HepG2 (cell line): ENCODE data around the gene ENTPD7. TPM values are rescaled to one million over a fixed set of nuclear protein-coding genes. Genes with fewer than 3 reads are reported as not detected.

ENCODE experiments used
- ATAC-seq: fragments of 200-7000 bp; cut with Tn5 transposase; 3 replicates; pipeline ENCODE4 v1.9.1; 2020; ENCODE audit warnings: mild to moderate bottlenecking, moderate library complexity
- BruUV-seq: library from RNA; stranded (reverse); fragments of 400-500 nt; replicated peaks from 2 replicates; lab custom pipeline; 2021; lab: Mats Ljungman, UMichigan
- CTCF ChIA-PET: fragments of 300-600 bp; formaldehyde crosslinking; extraction: SDS; loops from one replicate; lab custom pipeline; 2021; ENCODE audit warnings: low total read pairs, inconsistent platforms, low intra/inter-chr PET ratio; lab: Yijun Ruan, JAX
- POLR2A ChIA-PET: fragments of 350-600 bp; sonication (Branson Sonifier 250); formaldehyde crosslinking; loops from one replicate; lab custom pipeline; 2020; ENCODE audit warnings: antibody characterized with exemption, inconsistent platforms; lab: Yijun Ruan, JAX
- DNase-seq: peaks from one replicate; pipeline ENCODE4 v3.0.0-alpha.2; 2015; ENCODE audit warnings: low spot score
- FAIRE-seq: peaks from 3 replicates; lab custom pipeline; 2011; peaks lifted over from hg19 to GRCh38; lab: Jason Lieb, UNC
- H2AFZ ChIP-seq: one replicate; pipeline ENCODE4 v1.6.1; 2011; ENCODE audit warnings: low read length, inconsistent platforms
- H3K27ac ChIP-seq: fragments of 300-600 bp; 3 replicates; pipeline ENCODE4 v1.8.0; 2011; ENCODE audit warnings: mixed run types, mild to moderate bottlenecking, mixed read lengths, low read length, inconsistent platforms; ENCODE audit not compliant: insufficient read depth; ENCODE audit errors: extremely low read length
- H3K27me3 ChIP-seq, 2 experiments: fragments of 200-600 bp in 1 of 2; 2 replicates in 1 of 2; 3 replicates in 1 of 2; pipeline versions ENCODE4 v1.6.0 to v1.8.0; 2011; ENCODE audit warnings: low read length in 2 of 2, mild to moderate bottlenecking in 2 of 2, moderate library complexity in 2 of 2, inconsistent platforms in 1 of 2; ENCODE audit not compliant: insufficient read depth in 2 of 2, control insufficient read depth in 1 of 2
- H3K36me3 ChIP-seq, 2 experiments: fragments of 200-600 bp in 1 of 2; replicated peaks in 1 of 2; 2 replicates in 1 of 2; 3 replicates in 1 of 2; pipeline versions ENCODE4 v1.5.1 to v1.8.0; 2011; ENCODE audit warnings: low read length in 2 of 2, inconsistent platforms in 1 of 2; ENCODE audit not compliant: insufficient read depth in 2 of 2, control insufficient read depth in 1 of 2
- H3K4me1 ChIP-seq: 2 replicates; pipeline ENCODE4 v1.5.1; 2012; ENCODE audit warnings: low read length, inconsistent platforms; ENCODE audit not compliant: insufficient read depth
- H3K4me2 ChIP-seq: 2 replicates; pipeline ENCODE4 v1.6.0; 2011; ENCODE audit warnings: low read depth, low read length, inconsistent platforms
- H3K4me3 ChIP-seq, 3 experiments: fragments of 200-600 bp in 1 of 3; sonication (generic), shearing (Covaris generic) in 1 of 3; replicated peaks in 1 of 3; 2 replicates each; pipeline ENCODE4 v1.5.1; 2011 to 2016; ENCODE audit warnings: low read length in 3 of 3, inconsistent platforms in 2 of 3, low read depth in 2 of 3, mild to moderate bottlenecking in 2 of 3, control low read depth in 1 of 3, mixed read lengths in 1 of 3; ENCODE audit not compliant: insufficient read depth in 1 of 3
- H3K79me2 ChIP-seq: one replicate; pipeline ENCODE4 v1.6.1; 2011; ENCODE audit warnings: low read length, inconsistent platforms; ENCODE audit not compliant: insufficient read depth
- H3K9ac ChIP-seq: 2 replicates; pipeline ENCODE4 v1.6.0; 2011; ENCODE audit warnings: mild to moderate bottlenecking, low read depth, low read length, inconsistent platforms; ENCODE audit not compliant: insufficient read depth
- H3K9me3 ChIP-seq: 2 replicates; pipeline ENCODE4 v1.5.1; 2012; ENCODE audit warnings: mild to moderate bottlenecking, low read length
- H4K20me1 ChIP-seq: 2 replicates; pipeline ENCODE4 v1.6.0; 2011; ENCODE audit warnings: inconsistent platforms, mild to moderate bottlenecking, low read length, moderate library complexity; ENCODE audit not compliant: insufficient read depth
- ETV6 ChIP-seq: sonication (generic); formaldehyde crosslinking; conservative IDR thresholded peaks from 2 replicates; pipeline ENCODE4 v1.4.0; 2020; ENCODE audit warnings: missing genetic modification reagents
- GPN1 ChIP-seq: sonication (generic); formaldehyde crosslinking; IDR thresholded peaks from 2 replicates; pipeline ENCODE4 v1.5.1; 2020; ENCODE audit warnings: missing genetic modification reagents, borderline replicate concordance
- JUND ChIP-seq: sonication (generic); formaldehyde crosslinking; IDR thresholded peaks from 2 replicates; pipeline ENCODE4 v1.8.0; 2022; ENCODE audit warnings: mild to moderate bottlenecking, missing genetic modification reagents
- NFRKB ChIP-seq: fragments of 450-650 bp; IDR thresholded peaks from 2 replicates; pipeline ENCODE4 v1.6.1; 2017
- NR1H2 ChIP-seq: sonication (generic); formaldehyde crosslinking; IDR thresholded peaks from 2 replicates; pipeline ENCODE4 v1.8.1; 2022; ENCODE audit warnings: low read depth, missing genetic modification reagents, borderline replicate concordance
- PHF8 ChIP-seq: sonication (generic); formaldehyde crosslinking; IDR thresholded peaks from 2 replicates; pipeline ENCODE4 v1.5.0; 2020; ENCODE audit warnings: missing genetic modification reagents
- RELA ChIP-seq: sonication (generic); formaldehyde crosslinking; IDR thresholded peaks from 2 replicates; pipeline ENCODE4 v1.4.0; 2020; ENCODE audit warnings: missing genetic modification reagents
- SIX4 ChIP-seq: sonication (generic); formaldehyde crosslinking; IDR thresholded peaks from 2 replicates; pipeline ENCODE4 v1.4.0; 2020; ENCODE audit warnings: missing genetic modification reagents
- ZBTB3 ChIP-seq: sonication (generic); formaldehyde crosslinking; IDR thresholded peaks from 2 replicates; pipeline ENCODE4 v1.4.0; 2020; ENCODE audit warnings: low read depth, mild to moderate bottlenecking, moderate library complexity, missing genetic modification reagents, borderline replicate concordance
- ZNF101 ChIP-seq: sonication (generic); formaldehyde crosslinking; IDR thresholded peaks from 2 replicates; pipeline ENCODE4 v1.4.0; 2020; ENCODE audit warnings: mild to moderate bottlenecking, low read depth, missing genetic modification reagents, borderline replicate concordance
- ZNF17 ChIP-seq: sonication (generic); formaldehyde crosslinking; IDR thresholded peaks from 2 replicates; pipeline ENCODE4 v1.5.0; 2020; ENCODE audit warnings: mild to moderate bottlenecking, missing genetic modification reagents
- ZNF296 ChIP-seq: sonication (generic); formaldehyde crosslinking; conservative IDR thresholded peaks from 2 replicates; pipeline ENCODE4 v1.5.0; 2020; ENCODE audit warnings: mild to moderate bottlenecking, missing genetic modification reagents
- ZNF510 ChIP-seq: sonication (generic); formaldehyde crosslinking; IDR thresholded peaks from 2 replicates; pipeline ENCODE4 v1.4.0; 2020; ENCODE audit warnings: low read depth, mild to moderate bottlenecking, missing genetic modification reagents
- ZNF550 ChIP-seq: sonication (generic); formaldehyde crosslinking; IDR thresholded peaks from 2 replicates; pipeline ENCODE4 v1.4.0; 2020; ENCODE audit warnings: mild to moderate bottlenecking, missing genetic modification reagents, borderline replicate concordance
- ZNF672 ChIP-seq: sonication (generic); formaldehyde crosslinking; IDR thresholded peaks from 2 replicates; pipeline ENCODE4 v1.8.1; 2022; ENCODE audit warnings: missing genetic modification reagents
- ZSCAN29 ChIP-seq: sonication (generic); formaldehyde crosslinking; conservative IDR thresholded peaks from 2 replicates; pipeline ENCODE4 v1.4.0; 2020; ENCODE audit warnings: mild to moderate bottlenecking, missing genetic modification reagents
- WGBS: methylation state at CpG from one replicate; pipeline ENCODE4 v1.1.6; 2017; ENCODE audit warnings: low lambda C conversion rate; 5-methylcytosine and 5-hydroxymethylcytosine counted together
- in situ Hi-C: cut with HindIII; loops from 2 replicates; pipeline ENCODE4 v1.10.0; 2017; ENCODE audit warnings: low pct_unique_long_range_greater_than_20kb; ENCODE audit not compliant: extremely low pct_ligation_motif_present
- intact Hi-C: fragments of 100-400 bp; cut with micrococcal nuclease; formaldehyde crosslinking; loops from one replicate; pipeline ENCODE4 v1.10.0; 2022; ENCODE audit not compliant: unreplicated experiment
- polyA plus RNA-seq, 8 experiments: library from polyadenylated mRNA; depleted of rRNA in 3 of 8; stranded (reverse) in 7 of 8; unstranded in 1 of 8; fragments of >200 nt; fragmentation: Illumina TruSeq in 4 of 8; extraction: Trizol in 4 of 8; gene quantifications; 2 replicates each; pipeline versions ENCODE4 v1.2.1 to v1.2.3, GENCODE V29; 2011 to 2016; ENCODE audit warnings: low read depth in 4 of 8, missing spikeins in 1 of 8, mixed read lengths in 1 of 8; ENCODE audit not compliant: insufficient read depth in 1 of 8
- total RNA-seq, 5 experiments: library from RNA; depleted of rRNA; stranded (reverse); fragments of >200 nt; fragmentation: Illumina TruSeq; extraction: Trizol; gene quantifications; 2 replicates each; pipeline ENCODE4 v1.2.3, GENCODE V29; 2016; ENCODE audit warnings: low read depth in 1 of 5
- TF ChIP-seq, protein P1 (sequence below): sonication (generic); formaldehyde crosslinking; IDR thresholded peaks from 2 replicates; pipeline ENCODE4 v1.5.1; 2020; ENCODE audit warnings: mild to moderate bottlenecking, missing genetic modification reagents
- TF ChIP-seq, protein P2 (sequence below): sonication (generic); formaldehyde crosslinking; IDR thresholded peaks from 2 replicates; pipeline ENCODE4 v1.5.1; 2020; ENCODE audit warnings: missing genetic modification reagents, mild to moderate bottlenecking, borderline replicate concordance
- TF ChIP-seq, protein P3 (sequence below): sonication (generic); formaldehyde crosslinking; IDR thresholded peaks from 2 replicates; pipeline ENCODE4 v1.4.0; 2020; ENCODE audit warnings: missing genetic modification reagents

ENTPD7 gene
- total and polyA plus RNA-seq, 2 of the 13 experiments (the other 11 are each of a cell fraction or from before 2014, with no cell fraction given): 7.6 to 36.5 TPM

DNA sequence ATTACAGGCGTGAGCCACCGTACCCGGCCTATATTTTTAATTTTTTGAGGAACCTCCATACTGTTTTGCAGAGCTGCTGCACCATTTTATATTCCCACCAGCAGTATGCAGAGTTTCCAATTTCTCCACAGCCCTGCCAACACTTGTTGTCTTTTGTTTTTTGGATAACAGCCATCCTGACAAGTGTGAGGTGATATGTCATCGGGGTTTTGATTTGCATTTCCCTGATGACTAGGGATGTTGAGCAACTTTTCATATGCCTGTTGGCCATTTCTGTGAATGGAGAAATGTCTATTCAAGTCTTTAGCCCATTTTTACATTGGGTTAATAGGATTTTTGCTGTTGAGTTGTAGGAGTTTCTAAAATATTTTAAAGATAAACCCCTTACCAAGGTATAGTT, 22.2 kb downstream of the ENTPD7 start (continued):
- TF ChIP-seq ZNF17 (CRISPR knock-in tag) (no peak), ZSCAN29 (no peak), ZNF550 (CRISPR knock-in tag) (no peak)

DNA sequence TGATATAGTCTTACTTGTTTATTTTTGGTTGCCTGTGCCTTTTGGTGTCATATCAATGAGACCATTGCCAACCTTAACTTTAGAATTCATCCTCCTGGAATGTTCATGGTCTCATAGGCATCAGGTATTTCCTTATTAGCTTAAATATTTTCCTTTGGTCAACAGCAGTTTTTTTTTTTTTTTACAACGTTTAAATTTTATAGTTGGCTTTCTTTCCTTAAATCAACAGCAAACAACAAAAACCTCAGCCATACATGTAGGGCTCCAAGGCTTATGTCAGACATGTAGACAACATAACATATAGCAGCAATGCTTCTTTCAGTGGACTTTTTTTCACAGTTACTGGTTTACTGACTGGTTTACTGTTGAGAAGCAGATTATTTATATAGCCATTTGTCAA, 22.7 kb downstream of the ENTPD7 start:
- H3K27ac ChIP-seq: no peak overlapping the region
- ChIA-PET POLR2A (no interaction called here), CTCF (no interaction called here)
- ATAC-seq (no peak), DNase-seq (no peak), FAIRE-seq (no peak)
- WGBS: 42% methylated on average over 1 of the region's 1 CpG
- no peaks in the 10 kb centered on the region for H3K4me1 ChIP-seq
- H3K27me3 ChIP-seq: no peaks in the 10 kb centered on the region
- no peaks in the 10 kb centered on the region for H3K9me3 ChIP-seq
- no peak overlapping the region for H3K4me2 ChIP-seq
- no TSS peak for BruUV-seq
- H3K79me2 ChIP-seq: no peaks in the 10 kb centered on the region
- H3K4me3 ChIP-seq: no peak overlapping the region
- no peak overlapping the region for H2AFZ ChIP-seq
- intact Hi-C loops (loop anchor here (5.0 kb wide), 1 partner anchor 50 kb away; no protein-coding TSS in a partner anchor), in situ Hi-C loops (no loop called here)
- H3K36me3 ChIP-seq: peaks cover 6 to 51% of the 10 kb centered on the region in 2 experiments
- H4K20me1 ChIP-seq: no peaks in the 10 kb centered on the region
- no peak overlapping the region for H3K9ac ChIP-seq
- TF ChIP-seq ZNF510 (CRISPR knock-in tag): no peak
- TF ChIP-seq RELA (CRISPR knock-in tag): no peak
- no peak for TF ChIP-seq JUND (CRISPR knock-in tag)
- no peak for TF ChIP-seq NR1H2 (CRISPR knock-in tag)
- no peak for TF ChIP-seq ZBTB3 (CRISPR knock-in tag)
- no peak for TF ChIP-seq ZNF672 (CRISPR knock-in tag)
- no peak for TF ChIP-seq GPN1 (CRISPR knock-in tag)
- TF ChIP-seq ZNF296 (CRISPR knock-in tag): no peak
- TF ChIP-seq, protein P1, sequence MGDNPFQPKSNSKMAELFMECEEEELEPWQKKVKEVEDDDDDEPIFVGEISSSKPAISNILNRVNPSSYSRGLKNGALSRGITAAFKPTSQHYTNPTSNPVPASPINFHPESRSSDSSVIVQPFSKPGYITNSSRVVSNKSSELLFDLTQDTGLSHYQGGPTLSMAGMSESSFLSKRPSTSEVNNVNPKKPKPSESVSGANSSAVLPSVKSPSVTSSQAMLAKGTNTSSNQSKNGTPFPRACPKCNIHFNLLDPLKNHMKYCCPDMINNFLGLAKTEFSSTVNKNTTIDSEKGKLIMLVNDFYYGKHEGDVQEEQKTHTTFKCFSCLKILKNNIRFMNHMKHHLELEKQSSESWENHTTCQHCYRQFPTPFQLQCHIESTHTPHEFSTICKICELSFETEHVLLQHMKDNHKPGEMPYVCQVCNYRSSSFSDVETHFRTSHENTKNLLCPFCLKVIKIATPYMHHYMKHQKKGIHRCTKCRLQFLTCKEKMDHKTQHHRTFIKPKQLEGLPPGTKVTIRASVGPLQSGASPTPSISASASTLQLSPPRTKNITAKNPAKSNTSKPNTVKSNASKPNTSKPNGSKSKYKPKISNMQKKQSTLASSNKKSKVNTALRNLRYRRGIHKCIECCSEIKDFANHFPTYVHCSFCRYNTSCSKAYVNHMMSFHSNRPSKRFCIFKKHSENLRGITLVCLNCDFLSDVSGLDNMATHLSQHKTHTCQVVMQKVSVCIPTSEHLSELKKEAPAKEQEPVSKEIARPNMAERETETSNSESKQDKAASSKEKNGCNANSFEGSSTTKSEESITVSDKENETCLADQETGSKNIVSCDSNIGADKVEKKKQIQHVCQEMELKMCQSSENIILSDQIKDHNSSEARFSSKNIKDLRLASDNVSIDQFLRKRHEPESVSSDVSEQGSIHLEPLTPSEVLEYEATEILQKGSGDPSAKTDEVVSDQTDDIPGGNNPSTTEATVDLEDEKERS (CRISPR knock-in tag): no peak
- TF ChIP-seq, protein P2, sequence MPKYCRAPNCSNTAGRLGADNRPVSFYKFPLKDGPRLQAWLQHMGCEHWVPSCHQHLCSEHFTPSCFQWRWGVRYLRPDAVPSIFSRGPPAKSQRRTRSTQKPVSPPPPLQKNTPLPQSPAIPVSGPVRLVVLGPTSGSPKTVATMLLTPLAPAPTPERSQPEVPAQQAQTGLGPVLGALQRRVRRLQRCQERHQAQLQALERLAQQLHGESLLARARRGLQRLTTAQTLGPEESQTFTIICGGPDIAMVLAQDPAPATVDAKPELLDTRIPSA: no peak
- TF ChIP-seq PHF8 (CRISPR knock-in tag): no peak
- no peak for TF ChIP-seq ZNF101 (CRISPR knock-in tag)
- no peak for TF ChIP-seq ETV6
- TF ChIP-seq NFRKB: no peak
- TF ChIP-seq SIX4: no peak
- TF ChIP-seq, protein P3, sequence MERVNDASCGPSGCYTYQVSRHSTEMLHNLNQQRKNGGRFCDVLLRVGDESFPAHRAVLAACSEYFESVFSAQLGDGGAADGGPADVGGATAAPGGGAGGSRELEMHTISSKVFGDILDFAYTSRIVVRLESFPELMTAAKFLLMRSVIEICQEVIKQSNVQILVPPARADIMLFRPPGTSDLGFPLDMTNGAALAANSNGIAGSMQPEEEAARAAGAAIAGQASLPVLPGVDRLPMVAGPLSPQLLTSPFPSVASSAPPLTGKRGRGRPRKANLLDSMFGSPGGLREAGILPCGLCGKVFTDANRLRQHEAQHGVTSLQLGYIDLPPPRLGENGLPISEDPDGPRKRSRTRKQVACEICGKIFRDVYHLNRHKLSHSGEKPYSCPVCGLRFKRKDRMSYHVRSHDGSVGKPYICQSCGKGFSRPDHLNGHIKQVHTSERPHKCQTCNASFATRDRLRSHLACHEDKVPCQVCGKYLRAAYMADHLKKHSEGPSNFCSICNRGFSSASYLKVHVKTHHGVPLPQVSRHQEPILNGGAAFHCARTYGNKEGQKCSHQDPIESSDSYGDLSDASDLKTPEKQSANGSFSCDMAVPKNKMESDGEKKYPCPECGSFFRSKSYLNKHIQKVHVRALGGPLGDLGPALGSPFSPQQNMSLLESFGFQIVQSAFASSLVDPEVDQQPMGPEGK (CRISPR knock-in tag): no peak
